ENCODE results near the gene EXOSC1. TPM values are rescaled to one million over a fixed set of nuclear protein-coding genes. Genes with fewer than 3 reads are reported as not detected.

Gene EXOSC1
- total RNA-seq, 1 experiment from 2014 or later, result 52.7 TPM

DNA sequence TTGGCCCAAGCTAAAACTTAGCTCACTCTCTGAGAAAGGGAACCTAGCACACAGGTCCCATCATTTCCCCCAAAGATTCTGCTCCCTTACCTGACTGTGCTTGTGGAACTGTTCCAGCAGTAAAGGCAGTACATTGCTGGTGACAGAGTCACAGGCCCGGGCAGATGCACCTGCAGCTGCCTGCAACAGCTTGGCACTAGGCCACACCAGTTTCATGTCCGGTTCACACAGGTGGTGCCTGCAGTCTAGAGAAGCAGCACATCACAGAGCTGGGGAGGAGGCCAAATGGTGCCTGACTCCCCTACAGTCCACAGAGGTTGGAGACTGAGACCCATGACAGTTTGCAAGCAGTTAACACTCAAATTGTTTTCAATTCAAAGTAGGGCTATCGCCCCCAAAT, 22.4 kb upstream of the EXOSC1 start:
- no TSS peak for BruUV-seq (replicated peaks)
- peaks cover 69% of the 10 kb centered on the region for H3K36me3 ChIP-seq (ENCODE audit: insufficient read depth, low read length, poor library complexity, severe bottlenecking)

DNA sequence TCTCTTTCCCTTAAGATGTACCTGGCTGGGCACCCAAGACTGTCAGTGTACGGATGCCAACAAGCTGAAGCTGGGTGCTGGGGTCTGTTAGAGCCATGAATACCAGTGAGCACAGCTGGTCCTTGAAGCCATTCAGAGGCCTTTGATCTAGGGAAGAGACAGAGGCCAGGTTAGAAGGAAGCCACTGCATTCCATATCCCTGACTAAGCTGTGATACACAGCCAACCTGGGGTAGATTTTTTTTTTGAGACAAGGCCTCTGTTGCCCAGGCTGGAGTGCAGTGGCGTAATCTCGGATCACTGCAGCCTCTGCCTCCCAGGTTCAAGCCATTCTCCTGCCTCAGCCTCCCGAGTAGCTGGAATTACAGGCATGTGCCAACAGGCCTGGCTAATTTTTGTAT, 20.9 kb upstream of the EXOSC1 start:
- no peaks in the 10 kb centered on the region for H3K27me3 ChIP-seq (replicated peaks; ENCODE audit: insufficient read depth, low read depth, low read length, poor library complexity)
- ChIA-PET POLR2A (ENCODE audit: low non-redundant PET) (interaction anchor here (0.5 kb wide), 1 partner anchor 1580 kb away, joined by 8 read pairs; no protein-coding TSS in a partner anchor), CTCF (no interaction called here)
- intact Hi-C loops (cut with micrococcal nuclease; ENCODE audit: unreplicated experiment), result no loop called here
- no peak overlapping the region for H3K27ac ChIP-seq (ENCODE audit: low read depth, low read length, poor library complexity, severe bottlenecking)
- DNase-seq (ENCODE audit: low spot score), result no peak
- H3K4me1 ChIP-seq (ENCODE audit: insufficient read depth, low read length, poor library complexity, severe bottlenecking), result no peaks in the 10 kb centered on the region
- no peak overlapping the region for H3K4me3 ChIP-seq (ENCODE audit: low read depth, low read length, poor library complexity, severe bottlenecking)
- H3K9me3 ChIP-seq (ENCODE audit: low read depth, low read length, poor library complexity, severe bottlenecking), result no peaks in the 10 kb centered on the region
- no TSS peak for BruUV-seq (replicated peaks)
- H3K36me3 ChIP-seq (ENCODE audit: insufficient read depth, low read length, poor library complexity, severe bottlenecking), result peaks cover 83% of the 10 kb centered on the region
- TF ChIP-seq, protein P1, sequence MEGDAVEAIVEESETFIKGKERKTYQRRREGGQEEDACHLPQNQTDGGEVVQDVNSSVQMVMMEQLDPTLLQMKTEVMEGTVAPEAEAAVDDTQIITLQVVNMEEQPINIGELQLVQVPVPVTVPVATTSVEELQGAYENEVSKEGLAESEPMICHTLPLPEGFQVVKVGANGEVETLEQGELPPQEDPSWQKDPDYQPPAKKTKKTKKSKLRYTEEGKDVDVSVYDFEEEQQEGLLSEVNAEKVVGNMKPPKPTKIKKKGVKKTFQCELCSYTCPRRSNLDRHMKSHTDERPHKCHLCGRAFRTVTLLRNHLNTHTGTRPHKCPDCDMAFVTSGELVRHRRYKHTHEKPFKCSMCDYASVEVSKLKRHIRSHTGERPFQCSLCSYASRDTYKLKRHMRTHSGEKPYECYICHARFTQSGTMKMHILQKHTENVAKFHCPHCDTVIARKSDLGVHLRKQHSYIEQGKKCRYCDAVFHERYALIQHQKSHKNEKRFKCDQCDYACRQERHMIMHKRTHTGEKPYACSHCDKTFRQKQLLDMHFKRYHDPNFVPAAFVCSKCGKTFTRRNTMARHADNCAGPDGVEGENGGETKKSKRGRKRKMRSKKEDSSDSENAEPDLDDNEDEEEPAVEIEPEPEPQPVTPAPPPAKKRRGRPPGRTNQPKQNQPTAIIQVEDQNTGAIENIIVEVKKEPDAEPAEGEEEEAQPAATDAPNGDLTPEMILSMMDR (conservative IDR thresholded peaks at IDR 0.05; ENCODE audit: low read depth, low read length), result no peak
- no peak for TF ChIP-seq EZH2 (IDR thresholded peaks at IDR 0.05; ENCODE audit: borderline replicate concordance, low read depth, low read length, poor library complexity, severe bottlenecking)

More for the DNA sequence above, 22.4 kb upstream of the EXOSC1 start:
- Histone ChIP-seq H3K27me3 (replicated peaks; ENCODE audit: insufficient read depth, low read depth, low read length, poor library complexity) (no peaks in the 10 kb centered on the region), H3K4me3 (ENCODE audit: low read depth, low read length, poor library complexity, severe bottlenecking) (no peak overlapping the region), H3K9me3 (ENCODE audit: low read depth, low read length, poor library complexity, severe bottlenecking) (no peaks in the 10 kb centered on the region), H3K27ac (ENCODE audit: low read depth, low read length, poor library complexity, severe bottlenecking) (no peak overlapping the region), H3K4me1 (ENCODE audit: insufficient read depth, low read length, poor library complexity, severe bottlenecking) (no peaks in the 10 kb centered on the region)
- no peak for TF ChIP-seq EZH2 (IDR thresholded peaks at IDR 0.05; ENCODE audit: borderline replicate concordance, low read depth, low read length, poor library complexity, severe bottlenecking)
- TF ChIP-seq, protein P1 (conservative IDR thresholded peaks at IDR 0.05; ENCODE audit: low read depth, low read length), result no peak
- POLR2A ChIA-PET (ENCODE audit: low non-redundant PET), result no interaction called here
- CTCF ChIA-PET, result interaction anchor here (0.5 kb wide), 1 partner anchor 161 kb away, joined by 5 read pairs; no protein-coding TSS in a partner anchor
- DNase-seq (ENCODE audit: low spot score), result no peak
- intact Hi-C loops (cut with micrococcal nuclease; ENCODE audit: unreplicated experiment), result no loop called here

DNA sequence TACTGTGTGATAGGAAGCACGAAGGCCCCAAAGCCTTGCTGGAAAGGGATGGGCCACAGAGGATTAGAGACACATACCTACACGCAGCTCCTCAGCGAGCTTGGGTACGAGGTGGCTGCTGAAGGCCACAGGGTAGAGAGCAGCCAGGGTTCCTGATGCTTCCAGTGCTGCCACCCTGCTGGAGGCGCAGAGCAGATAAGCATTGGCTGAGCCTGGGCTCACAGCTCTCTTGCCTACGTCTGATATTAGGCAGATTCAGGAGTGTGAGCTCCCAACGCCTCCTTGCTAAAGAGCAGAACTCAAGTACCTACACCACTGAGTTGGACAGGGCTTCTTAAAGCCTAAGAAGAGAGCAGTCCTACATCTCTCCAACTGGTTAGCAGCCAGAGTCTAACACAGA, 20.2 kb upstream of the EXOSC1 start:
- no peaks in the 10 kb centered on the region for H3K9me3 ChIP-seq (ENCODE audit: low read depth, low read length, poor library complexity, severe bottlenecking)
- CTCF ChIA-PET, result no interaction called here
- no peak for DNase-seq (ENCODE audit: low spot score)
- POLR2A ChIA-PET (ENCODE audit: low non-redundant PET), result interaction anchor here (0.5 to 1.0 kb wide), 2 partner anchors 8 to 1580 kb away, joined by 8 to 12 read pairs; no protein-coding TSS in a partner anchor
- intact Hi-C loops (cut with micrococcal nuclease; ENCODE audit: unreplicated experiment), result no loop called here
- no peaks in the 10 kb centered on the region for H3K4me1 ChIP-seq (ENCODE audit: insufficient read depth, low read length, poor library complexity, severe bottlenecking)
- H3K27me3 ChIP-seq (replicated peaks; ENCODE audit: insufficient read depth, low read depth, low read length, poor library complexity), result no peaks in the 10 kb centered on the region
- TF ChIP-seq, protein P1 (conservative IDR thresholded peaks at IDR 0.05; ENCODE audit: low read depth, low read length), result no peak
- no peak for TF ChIP-seq EZH2 (IDR thresholded peaks at IDR 0.05; ENCODE audit: borderline replicate concordance, low read depth, low read length, poor library complexity, severe bottlenecking)
- H3K27ac ChIP-seq (ENCODE audit: low read depth, low read length, poor library complexity, severe bottlenecking), result no peak overlapping the region
- no peak overlapping the region for H3K4me3 ChIP-seq (ENCODE audit: low read depth, low read length, poor library complexity, severe bottlenecking)
- BruUV-seq (replicated peaks), result no TSS peak
- peaks cover 90% of the 10 kb centered on the region for H3K36me3 ChIP-seq (ENCODE audit: insufficient read depth, low read length, poor library complexity, severe bottlenecking)

Data from A673 (cell line).